Adrenal gland (tissue), 5 donors: ENCODE results near the gene PRDM8.

ENCODE experiments used
- POLR2A ChIP-seq, 2 donors: fragments of 450-650 bp; IDR thresholded peaks; one replicate each; pipeline ENCODE4 v1.6.1; 2017; ENCODE audit warnings: antibody characterized with exemption in 2 of 2, mild to moderate bottlenecking in 2 of 2, moderate library complexity in 1 of 2
- TF ChIP-seq, protein P1 (sequence below), 6 experiments: fragments of 450-650 bp in 4 of 6; fragments of 200-600 bp in 2 of 6; sonication (generic) in 1 of 6; IDR thresholded peaks; 1 replicate in 5 of 6; 2 replicates in 1 of 6; pipeline versions ENCODE4 v1.5.1 to v1.8.0; 2016 to 2021; ENCODE audit warnings: antibody characterized with exemption in 6 of 6, mild to moderate bottlenecking in 2 of 6, moderate library complexity in 1 of 6
- donor health status: DM: no; HTN: no; CAD: no.

DNA sequence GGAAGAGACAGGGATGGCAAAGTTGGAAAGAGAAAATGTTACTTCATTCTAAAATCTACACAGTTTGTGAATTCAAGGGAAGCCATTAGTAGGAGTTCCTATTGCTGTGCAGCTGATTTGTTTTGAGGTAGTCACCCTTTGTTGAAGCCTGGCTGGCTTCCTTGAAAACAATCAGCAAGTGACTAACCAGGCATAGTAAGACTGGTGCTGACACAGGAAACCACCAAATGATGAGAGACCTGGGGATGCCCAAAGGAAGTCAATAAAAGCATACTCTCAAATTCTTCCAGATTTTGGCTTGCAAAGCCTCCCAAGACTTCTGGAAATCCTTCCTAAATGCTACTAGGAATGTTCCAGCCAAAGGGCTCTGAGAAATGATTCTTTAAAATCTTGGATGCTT, 23.9 kb upstream of the PRDM8 start:
- TF ChIP-seq POLR2A (IDR thresholded peaks at IDR 0.05) = no peak
- TF ChIP-seq, protein P1, sequence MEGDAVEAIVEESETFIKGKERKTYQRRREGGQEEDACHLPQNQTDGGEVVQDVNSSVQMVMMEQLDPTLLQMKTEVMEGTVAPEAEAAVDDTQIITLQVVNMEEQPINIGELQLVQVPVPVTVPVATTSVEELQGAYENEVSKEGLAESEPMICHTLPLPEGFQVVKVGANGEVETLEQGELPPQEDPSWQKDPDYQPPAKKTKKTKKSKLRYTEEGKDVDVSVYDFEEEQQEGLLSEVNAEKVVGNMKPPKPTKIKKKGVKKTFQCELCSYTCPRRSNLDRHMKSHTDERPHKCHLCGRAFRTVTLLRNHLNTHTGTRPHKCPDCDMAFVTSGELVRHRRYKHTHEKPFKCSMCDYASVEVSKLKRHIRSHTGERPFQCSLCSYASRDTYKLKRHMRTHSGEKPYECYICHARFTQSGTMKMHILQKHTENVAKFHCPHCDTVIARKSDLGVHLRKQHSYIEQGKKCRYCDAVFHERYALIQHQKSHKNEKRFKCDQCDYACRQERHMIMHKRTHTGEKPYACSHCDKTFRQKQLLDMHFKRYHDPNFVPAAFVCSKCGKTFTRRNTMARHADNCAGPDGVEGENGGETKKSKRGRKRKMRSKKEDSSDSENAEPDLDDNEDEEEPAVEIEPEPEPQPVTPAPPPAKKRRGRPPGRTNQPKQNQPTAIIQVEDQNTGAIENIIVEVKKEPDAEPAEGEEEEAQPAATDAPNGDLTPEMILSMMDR (IDR thresholded peaks at IDR 0.05) = no peak
